Esophagus squamous epithelium (tissue), 4 donors: ENCODE measurements around the gene ZSCAN30.

Experiments
- CTCF ChIP-seq, 6 experiments: fragments of 450-650 bp in 4 of 6; fragments of 200-600 bp in 2 of 6; sonication (generic) in 2 of 6; IDR thresholded peaks; one replicate each; pipeline ENCODE4 v1.5.1; 2016 to 2019; ENCODE audit warnings: antibody characterized with exemption in 6 of 6, mild to moderate bottlenecking in 4 of 6, moderate library complexity in 4 of 6
- POLR2A ChIP-seq, 4 donors: fragments of 450-650 bp; IDR thresholded peaks; one replicate each; pipeline ENCODE4 v1.6.1; 2017; ENCODE audit warnings: antibody characterized with exemption in 4 of 4, mild to moderate bottlenecking in 4 of 4, moderate library complexity in 3 of 4

GRCh38 chr18:35337286-35337685 lies 47.3 kb upstream of the ZSCAN30 start:
- TF ChIP-seq CTCF (IDR thresholded peaks at IDR 0.05) (no peak), POLR2A (IDR thresholded peaks at IDR 0.05) (no peak)
